T-helper 2 cell (primary cell): ENCODE measurements around the gene BACH2.

Experiments
- DNase-seq, 5 experiments: peaks; one replicate each; pipeline versions ENCODE4 v3.0.0 to v3.0.0-alpha.2; 2012 to 2022

The BACH2 gene

GRCh38 chr6:90093558-90094073, 203.0 kb downstream of the BACH2 start:
- DNase-seq, result no peak

- no peak for DNase-seq
These were observed 205.8 kb downstream of the BACH2 start for GRCh38 chr6:90090866-90091265.

- DNase-seq, result no peak
These were observed 208.6 kb downstream of the BACH2 start for GRCh38 chr6:90088009-90088408.

- DNase-seq, result no peak
These were observed 209.4 kb downstream of the BACH2 start for GRCh38 chr6:90087106-90087833.

- DNase-seq, result no peak
These were observed 210.1 kb downstream of the BACH2 start for GRCh38 chr6:90086517-90086916.

GRCh38 chr6:90083891-90084290, 212.8 kb downstream of the BACH2 start:
- peak in 3 of 5 experiments; percentile 10 to 64 (median 49) for DNase-seq

- DNase-seq, result no peak
These were observed 213.8 kb downstream of the BACH2 start for GRCh38 chr6:90082847-90083246.

GRCh38 chr6:90080876-90081481, 215.7 kb downstream of the BACH2 start:
- DNase-seq, result peak in 4 of 5 experiments; percentile 45 to 92 (median 69)

- DNase-seq, result peak in 3 of 5 experiments; percentile 30 to 50 (median 37)
These were observed 216.8 kb downstream of the BACH2 start for GRCh38 chr6:90079560-90080490.

GRCh38 chr6:90078513-90079289, 217.9 kb downstream of the BACH2 start:
- DNase-seq, result peak in 3 of 5 experiments; percentile 19 to 58 (median 28)

GRCh38 chr6:90076511-90077415, 219.9 kb downstream of the BACH2 start:
- DNase-seq, result no peak

GRCh38 chr6:90074161-90074850, 222.3 kb downstream of the BACH2 start:
- DNase-seq, result no peak

- DNase-seq, result no peak
These were observed 223.6 kb downstream of the BACH2 start for GRCh38 chr6:90072935-90073464.

- no peak for DNase-seq
These were observed 224.1 kb downstream of the BACH2 start for GRCh38 chr6:90072501-90072900.

GRCh38 chr6:90068703-90069523, 227.7 kb downstream of the BACH2 start:
- DNase-seq, result no peak

- DNase-seq, result no peak
These were observed 228.4 kb downstream of the BACH2 start for GRCh38 chr6:90068264-90068663.

- no peak for DNase-seq
These were observed 229.9 kb downstream of the BACH2 start for GRCh38 chr6:90066697-90067096.

GRCh38 chr6:90065173-90065572, 231.5 kb downstream of the BACH2 start:
- DNase-seq, result no peak

- DNase-seq, result no peak
These were observed 234.0 kb downstream of the BACH2 start for GRCh38 chr6:90062667-90063066.
